Loucy (cell line): ENCODE results near the gene MYOM3.

Experiments used
- H2AFZ ChIP-seq: fragments of 200-600 bp; sonication (generic); 2 replicates; pipeline ENCODE4 v1.6.0; 2016; ENCODE audit warnings: antibody characterized with exemption, mild to moderate bottlenecking, low read length, moderate library complexity
- H3F3A ChIP-seq: fragments of 200-600 bp; 2 replicates; pipeline ENCODE4 v1.6.0; 2016; ENCODE audit warnings: antibody characterized with exemption, low read depth, mild to moderate bottlenecking
- H3K27me3 ChIP-seq: fragments of 200-600 bp; sonication (generic); 2 replicates; pipeline ENCODE4 v1.6.1; 2014; ENCODE audit warnings: low read length, mild to moderate bottlenecking; ENCODE audit not compliant: insufficient read depth, poor library complexity, severe bottlenecking
- H3K36me3 ChIP-seq: fragments of 200-600 bp; sonication (generic); 2 replicates; pipeline ENCODE4 v1.6.1; 2016; ENCODE audit warnings: low read length; ENCODE audit not compliant: insufficient read depth
- H3K4me1 ChIP-seq: fragments of 200-600 bp; sonication (generic); 2 replicates; pipeline ENCODE4 v1.5.1; 2014; ENCODE audit warnings: low read length, mild to moderate bottlenecking; ENCODE audit not compliant: insufficient read depth, poor library complexity, severe bottlenecking
- H3K4me2 ChIP-seq: fragments of 200-600 bp; sonication (generic); 2 replicates; pipeline ENCODE4 v1.6.0; 2014; ENCODE audit warnings: antibody characterized with exemption, low read length, low read depth, mild to moderate bottlenecking; ENCODE audit not compliant: poor library complexity, severe bottlenecking
- H3K4me3 ChIP-seq: fragments of 200-600 bp; sonication (generic); 2 replicates; pipeline ENCODE4 v1.5.1; 2014; ENCODE audit warnings: low read length, mild to moderate bottlenecking, mixed read lengths; ENCODE audit not compliant: poor library complexity, severe bottlenecking
- H3K79me2 ChIP-seq: fragments of 200-600 bp; sonication (generic); 2 replicates; pipeline ENCODE4 v1.6.1; 2014; ENCODE audit warnings: low read length; ENCODE audit not compliant: insufficient read depth
- H3K9ac ChIP-seq: fragments of 200-600 bp; sonication (generic); 2 replicates; pipeline ENCODE4 v1.6.0; 2014; ENCODE audit warnings: mild to moderate bottlenecking, low read depth, low read length, moderate library complexity; ENCODE audit not compliant: poor library complexity, severe bottlenecking
- H3K9me2 ChIP-seq: fragments of 200-600 bp; sonication (generic); replicated peaks from 2 replicates; pipeline ENCODE4 v1.6.1; 2016; ENCODE audit warnings: low read depth, low read length, mixed read lengths
- H3K9me3 ChIP-seq: fragments of 200-600 bp; sonication (generic); 2 replicates; pipeline ENCODE4 v1.6.1; 2014; ENCODE audit warnings: mild to moderate bottlenecking, antibody characterized with exemption, low read length, low read depth; ENCODE audit not compliant: insufficient read depth
- H4K20me1 ChIP-seq: fragments of 200-600 bp; sonication (generic); 2 replicates; pipeline ENCODE4 v1.6.0; 2014; ENCODE audit warnings: antibody characterized with exemption, low read length, mild to moderate bottlenecking; ENCODE audit not compliant: insufficient read depth, poor library complexity, severe bottlenecking
- CTCF ChIP-seq: fragments of 200-600 bp; sonication (generic); conservative IDR thresholded peaks from 2 replicates; pipeline ENCODE4 v1.5.1; 2014; ENCODE audit warnings: mild to moderate bottlenecking, antibody characterized with exemption, low read length
- EZH2phosphoT487 ChIP-seq: fragments of 200-600 bp; IDR thresholded peaks from 2 replicates; pipeline ENCODE4 v1.6.1; 2018; ENCODE audit warnings: antibody characterized with exemption, mild to moderate bottlenecking, moderate library complexity, borderline replicate concordance

The MYOM3 gene

GRCh38 chr1:24150234-24151174 is 38.6 kb upstream of the MYOM3 start:
- H3K9ac ChIP-seq: no peak overlapping the region
- no peaks in the 10 kb centered on the region for H3F3A ChIP-seq
- peaks cover 4% of the 10 kb centered on the region for H3K4me1 ChIP-seq
- H3K27me3 ChIP-seq: no peaks in the 10 kb centered on the region
- H3K79me2 ChIP-seq: no peaks in the 10 kb centered on the region
- H3K9me2 ChIP-seq: no peaks in the 10 kb centered on the region
- no peaks in the 10 kb centered on the region for H3K36me3 ChIP-seq
- peak overlapping the region; percentile 59 for H3K4me3 ChIP-seq
- TF ChIP-seq EZH2phosphoT487 (no peak), CTCF (peak; percentile 80)
- H2AFZ ChIP-seq: peak overlapping the region; percentile 95
- no peaks in the 10 kb centered on the region for H4K20me1 ChIP-seq
- peak overlapping the region; percentile 67 for H3K4me2 ChIP-seq
- no peaks in the 10 kb centered on the region for H3K9me3 ChIP-seq

DNA sequence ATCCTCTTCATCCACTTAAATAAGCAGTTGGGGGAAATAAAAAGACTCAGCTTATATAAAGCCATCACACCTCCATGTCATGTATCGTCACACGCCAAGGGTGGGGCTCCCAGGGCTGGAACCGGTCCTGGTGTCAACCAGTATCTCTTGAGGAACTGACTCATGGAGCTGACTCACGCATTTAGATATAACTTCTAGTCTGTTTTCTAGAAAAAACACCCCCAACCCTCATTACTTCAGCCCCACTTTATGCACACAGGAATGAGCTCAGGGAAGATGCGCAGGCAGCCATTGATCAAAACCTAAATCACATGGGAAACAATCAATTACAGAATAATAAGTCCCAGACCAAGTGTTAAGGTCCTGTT is 37.9 kb upstream of the MYOM3 start:
- H3K9ac ChIP-seq: no peak overlapping the region
- H3F3A ChIP-seq: no peaks in the 10 kb centered on the region
- H3K4me2 ChIP-seq: peak overlapping the region; percentile 67
- no peaks in the 10 kb centered on the region for H3K36me3 ChIP-seq
- H3K4me1 ChIP-seq: peaks cover 4% of the 10 kb centered on the region
- no peaks in the 10 kb centered on the region for H4K20me1 ChIP-seq
- H2AFZ ChIP-seq: peak overlapping the region; percentile 95; the same call in 1 of the 2 replicates
- TF ChIP-seq CTCF: no peak
- no peak for TF ChIP-seq EZH2phosphoT487
- no peaks in the 10 kb centered on the region for H3K27me3 ChIP-seq
- no peaks in the 10 kb centered on the region for H3K9me3 ChIP-seq
- no peaks in the 10 kb centered on the region for H3K9me2 ChIP-seq
- no peaks in the 10 kb centered on the region for H3K79me2 ChIP-seq
- no peak overlapping the region for H3K4me3 ChIP-seq

- H4K20me1 ChIP-seq: no peaks in the 10 kb centered on the region
- H3K4me1 ChIP-seq: peaks cover 6% of the 10 kb centered on the region
- no peak overlapping the region for H3K4me2 ChIP-seq
- H3F3A ChIP-seq: no peaks in the 10 kb centered on the region
- TF ChIP-seq EZH2phosphoT487 (no peak), CTCF (no peak)
- no peaks in the 10 kb centered on the region for H3K27me3 ChIP-seq
- H2AFZ ChIP-seq: no peak overlapping the region
- H3K79me2 ChIP-seq: no peaks in the 10 kb centered on the region
- no peaks in the 10 kb centered on the region for H3K9me3 ChIP-seq
- H3K9ac ChIP-seq: no peak overlapping the region
- no peaks in the 10 kb centered on the region for H3K9me2 ChIP-seq
- H3K4me3 ChIP-seq: no peak overlapping the region
- H3K36me3 ChIP-seq: no peaks in the 10 kb centered on the region
Observed at GRCh38 chr1:24147816-24148215, 35.9 kb upstream of the MYOM3 start.
